Measurements from ENCODE around the gene LSM10. TPM values are rescaled to one million over a fixed set of nuclear protein-coding genes. Genes with fewer than 3 reads are reported as not detected.

The LSM10 gene
- total and polyA plus RNA-seq, 2 donors (not counting 3 experiments of a cell fraction or from before 2014, with no cell fraction given) = 38.2 to 76.9 TPM

DNA sequence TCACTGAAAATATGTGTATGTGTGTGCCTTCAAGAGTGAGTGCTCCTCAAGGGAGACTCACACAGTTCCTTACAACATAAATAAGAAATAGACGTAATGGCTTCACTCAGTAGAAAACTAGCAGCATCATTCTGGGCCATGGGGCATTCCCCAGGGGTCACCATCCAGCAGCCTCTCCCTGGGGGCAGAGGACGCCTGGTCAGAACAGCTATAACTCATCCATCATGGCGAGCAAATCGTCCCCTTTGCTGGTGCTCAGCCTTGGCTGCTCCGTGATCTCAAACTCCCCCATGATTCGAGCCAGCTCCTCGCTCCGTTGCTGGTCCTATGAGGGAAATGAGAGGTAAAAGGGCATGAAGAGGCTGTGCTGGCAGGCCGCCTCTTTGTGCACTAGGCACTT, 20.2 kb upstream of the LSM10 start:
- FAIRE-seq = no peak
- Histone ChIP-seq H3K9me1 (replicated peaks; ENCODE audit: control insufficient read depth, extremely low read depth, insufficient read depth, low read length) (no peaks in the 10 kb centered on the region), H3K4me3 (replicated peaks in 1 of 3; ENCODE audit: insufficient read depth in 1 of 3, low read depth in 1 of 3, low read length in 3 of 3) (no peak overlapping the region), H3K79me2 (ENCODE audit: control insufficient read depth, insufficient read depth, low read length) (no peaks in the 10 kb centered on the region), H2AFZ (ENCODE audit: low read depth, low read length) (no peak overlapping the region), H3K4me2 (ENCODE audit: insufficient read depth, low read length) (no peak overlapping the region), H3K9ac (replicated peaks; ENCODE audit: extremely low read depth, insufficient read depth, low read length) (no peak overlapping the region), H4K20me1 (replicated peaks; ENCODE audit: control insufficient read depth, extremely low read depth, insufficient read depth, low read length) (no peaks in the 10 kb centered on the region), H3K4me1 (ENCODE audit: control insufficient read depth, extremely low read depth, insufficient read depth, low read length) (peaks cover 3% of the 10 kb centered on the region), H3K9me3 (replicated peaks; ENCODE audit: control insufficient read depth, insufficient read depth, low read length) (no peaks in the 10 kb centered on the region), H3K27me3 (ENCODE audit: control insufficient read depth in 2 of 2, insufficient read depth in 2 of 2, low read length in 2 of 2) (no peaks in the 10 kb centered on the region), H3K36me3 (ENCODE audit: control insufficient read depth in 2 of 2, extremely low read depth in 1 of 2, insufficient read depth in 2 of 2, low read length in 2 of 2) (no peaks in the 10 kb centered on the region), H3K27ac (ENCODE audit: insufficient read depth, low read depth, low read length) (no peak overlapping the region)
- ChIA-PET CTCF (interaction anchor here (5.7 kb wide), 1 partner anchor 75 kb away, joined by 70 read pairs; no protein-coding TSS in a partner anchor), POLR2A (no interaction called here)
- dilution Hi-C loops (cut with MboI; ENCODE audit: extremely low pct_ligation_motif_present, low sequenced_read_pairs) = no loop called here
- DNase-seq (ENCODE audit: low read depth, low spot score) = no peak
- TF ChIP-seq MYC (IDR thresholded peaks at IDR 0.05; ENCODE audit: low read depth, low read length) (no peak), EZH2 (IDR thresholded peaks at IDR 0.05; ENCODE audit: borderline replicate concordance, low read depth, low read length, severe bottlenecking) (no peak), POLR2AphosphoS5 (IDR thresholded peaks at IDR 0.05; ENCODE audit: insufficient read depth, low read depth, low read length) (no peak), POLR2A (IDR thresholded peaks at IDR 0.05; ENCODE audit: low read depth, low read length) (no peak), FOS (IDR thresholded peaks at IDR 0.05; ENCODE audit: borderline replicate concordance, insufficient read depth, low read length) (no peak), JUN (IDR thresholded peaks at IDR 0.05; ENCODE audit: borderline replicate concordance, insufficient read depth, insufficient read length, low read depth) (no peak), GATA2 (IDR thresholded peaks at IDR 0.05; ENCODE audit: insufficient read depth, insufficient read length, low read depth, low read length) (no peak)
- TF ChIP-seq, protein P1, sequence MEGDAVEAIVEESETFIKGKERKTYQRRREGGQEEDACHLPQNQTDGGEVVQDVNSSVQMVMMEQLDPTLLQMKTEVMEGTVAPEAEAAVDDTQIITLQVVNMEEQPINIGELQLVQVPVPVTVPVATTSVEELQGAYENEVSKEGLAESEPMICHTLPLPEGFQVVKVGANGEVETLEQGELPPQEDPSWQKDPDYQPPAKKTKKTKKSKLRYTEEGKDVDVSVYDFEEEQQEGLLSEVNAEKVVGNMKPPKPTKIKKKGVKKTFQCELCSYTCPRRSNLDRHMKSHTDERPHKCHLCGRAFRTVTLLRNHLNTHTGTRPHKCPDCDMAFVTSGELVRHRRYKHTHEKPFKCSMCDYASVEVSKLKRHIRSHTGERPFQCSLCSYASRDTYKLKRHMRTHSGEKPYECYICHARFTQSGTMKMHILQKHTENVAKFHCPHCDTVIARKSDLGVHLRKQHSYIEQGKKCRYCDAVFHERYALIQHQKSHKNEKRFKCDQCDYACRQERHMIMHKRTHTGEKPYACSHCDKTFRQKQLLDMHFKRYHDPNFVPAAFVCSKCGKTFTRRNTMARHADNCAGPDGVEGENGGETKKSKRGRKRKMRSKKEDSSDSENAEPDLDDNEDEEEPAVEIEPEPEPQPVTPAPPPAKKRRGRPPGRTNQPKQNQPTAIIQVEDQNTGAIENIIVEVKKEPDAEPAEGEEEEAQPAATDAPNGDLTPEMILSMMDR (IDR thresholded peaks at IDR 0.05; ENCODE audit: extremely low read depth in 1 of 2, insufficient read depth in 1 of 2, low read depth in 1 of 2, low read length in 2 of 2) = no peak
- TF ChIP-seq, protein P2, sequence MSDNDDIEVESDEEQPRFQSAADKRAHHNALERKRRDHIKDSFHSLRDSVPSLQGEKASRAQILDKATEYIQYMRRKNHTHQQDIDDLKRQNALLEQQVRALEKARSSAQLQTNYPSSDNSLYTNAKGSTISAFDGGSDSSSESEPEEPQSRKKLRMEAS (IDR thresholded peaks at IDR 0.05; ENCODE audit: insufficient read depth, insufficient read length) = no peak
- intact Hi-C loops (cut with micrococcal nuclease) = no loop called here
- BruUV-seq (replicated peaks) = no TSS peak

Data from endothelial cell of umbilical vein (primary cell).